Activated naive CD8-positive, alpha-beta T cell treated with anti-CD3 and anti-CD28 coated beads, Interleukin-2, amount 50 U/mL, for 24 hours (primary cell): Measurements from ENCODE around the gene PC.

Source experiments
- ATAC-seq: fragments of 150-1000 bp; cut with Tn5 transposase; one replicate; pipeline ENCODE4 v1.10.0; 2021
- DNase-seq: peaks from one replicate; pipeline ENCODE4 v3.0.0; 2021
- H3K27ac Mint-ChIP-seq: one replicate; pipeline ENCODE4 v1.8.0; 2021; ENCODE audit warnings: mild to moderate bottlenecking, mixed read lengths
- H3K27me3 Mint-ChIP-seq: one replicate; pipeline ENCODE4 v1.8.0; 2021; ENCODE audit warnings: mixed read lengths
- H3K36me3 Mint-ChIP-seq: one replicate; pipeline ENCODE4 v1.8.0; 2021; ENCODE audit warnings: low read depth, mixed read lengths
- H3K4me1 Mint-ChIP-seq: one replicate; pipeline ENCODE4 v1.8.0; 2021; ENCODE audit warnings: mixed read lengths
- H3K4me3 Mint-ChIP-seq: one replicate; pipeline ENCODE4 v1.8.0; 2021; ENCODE audit warnings: mild to moderate bottlenecking, moderate library complexity, mixed read lengths
- H3K9me3 Mint-ChIP-seq: one replicate; pipeline ENCODE4 v1.8.0; 2021; ENCODE audit warnings: mixed read lengths

PC gene

DNA sequence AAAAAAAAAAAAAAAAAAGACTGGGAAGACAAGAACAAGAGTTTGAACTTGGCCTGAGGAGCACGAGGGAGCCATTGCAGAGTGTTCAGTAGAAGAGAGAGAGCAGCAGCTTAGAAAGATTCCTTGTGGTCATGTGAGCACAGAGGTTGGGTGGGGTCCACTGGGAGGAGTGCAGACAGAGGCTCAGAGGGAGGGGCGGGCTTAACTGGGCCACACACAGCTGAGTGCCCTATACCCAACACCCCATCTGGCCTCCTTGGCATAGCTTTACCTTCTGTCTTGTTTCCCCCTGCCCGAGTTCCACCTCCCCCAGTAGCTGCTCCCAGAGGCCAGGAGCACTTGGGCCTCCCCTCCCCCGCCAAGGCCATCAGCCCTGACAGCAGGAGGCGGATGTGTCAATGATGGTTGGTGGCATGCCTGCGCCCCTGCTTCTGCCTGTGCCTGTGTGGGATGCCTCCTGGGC is 29.0 kb upstream of the PC start:
- DNase-seq, result no peak
- H3K27me3 Mint-ChIP-seq, result peaks cover 19% of the 10 kb centered on the region
- H3K36me3 Mint-ChIP-seq, result no peaks in the 10 kb centered on the region
- H3K27ac Mint-ChIP-seq, result no peak overlapping the region
- H3K4me3 Mint-ChIP-seq, result no peak overlapping the region
- H3K4me1 Mint-ChIP-seq, result peaks cover 2% of the 10 kb centered on the region
- H3K9me3 Mint-ChIP-seq, result no peaks in the 10 kb centered on the region
- ATAC-seq, result no peak

DNA sequence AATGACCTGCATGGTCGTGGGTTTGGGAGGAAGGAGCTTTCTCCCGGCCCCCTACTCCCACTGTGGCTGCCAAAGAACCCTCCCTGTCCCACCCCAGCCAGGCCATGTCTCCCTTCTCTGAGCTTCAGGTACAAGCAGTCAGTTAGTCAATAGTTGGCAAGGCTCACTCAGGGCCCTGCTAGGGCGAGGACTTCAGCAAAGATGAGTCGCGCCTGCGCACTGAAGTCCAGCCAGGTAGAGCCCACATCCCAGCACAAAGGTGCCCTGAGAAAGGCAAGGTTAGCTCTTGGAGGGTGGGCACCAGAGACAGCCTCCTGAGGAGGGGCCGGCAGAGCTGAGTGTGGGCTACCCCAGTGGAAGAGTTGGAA is 28.0 kb upstream of the PC start:
- Mint-ChIP-seq H3K4me1 (peaks cover 6% of the 10 kb centered on the region), H3K9me3 (no peaks in the 10 kb centered on the region), H3K36me3 (no peaks in the 10 kb centered on the region), H3K4me3 (no peak overlapping the region), H3K27ac (no peak overlapping the region), H3K27me3 (peaks cover 18% of the 10 kb centered on the region)
- no peak for DNase-seq
- no peak for ATAC-seq

DNA sequence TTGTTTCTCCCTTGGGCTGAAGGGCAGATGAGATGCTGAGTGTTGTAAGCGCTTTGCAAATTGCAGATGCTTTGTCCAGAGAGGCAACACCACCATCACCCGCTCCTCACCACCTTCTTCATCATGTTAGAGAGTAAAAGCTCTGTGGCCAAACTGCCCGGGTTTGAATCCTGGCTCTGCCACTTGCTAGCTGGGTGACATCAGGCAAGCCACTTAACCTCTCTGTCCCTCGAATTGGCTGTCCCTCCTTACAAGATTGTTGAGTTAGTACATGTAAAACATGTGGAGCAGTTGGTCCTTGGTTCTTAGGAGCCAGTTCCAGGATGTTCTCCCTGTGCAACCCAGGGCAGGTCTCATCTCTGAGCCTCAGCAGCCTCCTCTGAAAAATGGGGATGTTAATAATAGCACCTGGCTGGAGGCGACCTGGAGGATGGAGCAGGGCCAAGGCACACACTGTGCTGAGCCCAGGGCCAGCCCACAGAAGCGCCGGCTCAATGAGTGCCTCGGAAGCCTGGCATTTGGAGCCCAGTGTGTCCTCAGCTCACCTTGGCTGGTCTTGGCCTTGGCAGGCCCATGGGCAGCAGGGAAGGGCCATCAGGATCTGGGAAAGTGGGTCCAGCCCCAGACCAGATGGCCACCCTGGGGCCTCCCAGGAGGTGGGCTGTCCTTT is 27.5 kb upstream of the PC start:
- Mint-ChIP-seq H3K27me3 (peaks cover 20% of the 10 kb centered on the region), H3K36me3 (no peaks in the 10 kb centered on the region)

DNA sequence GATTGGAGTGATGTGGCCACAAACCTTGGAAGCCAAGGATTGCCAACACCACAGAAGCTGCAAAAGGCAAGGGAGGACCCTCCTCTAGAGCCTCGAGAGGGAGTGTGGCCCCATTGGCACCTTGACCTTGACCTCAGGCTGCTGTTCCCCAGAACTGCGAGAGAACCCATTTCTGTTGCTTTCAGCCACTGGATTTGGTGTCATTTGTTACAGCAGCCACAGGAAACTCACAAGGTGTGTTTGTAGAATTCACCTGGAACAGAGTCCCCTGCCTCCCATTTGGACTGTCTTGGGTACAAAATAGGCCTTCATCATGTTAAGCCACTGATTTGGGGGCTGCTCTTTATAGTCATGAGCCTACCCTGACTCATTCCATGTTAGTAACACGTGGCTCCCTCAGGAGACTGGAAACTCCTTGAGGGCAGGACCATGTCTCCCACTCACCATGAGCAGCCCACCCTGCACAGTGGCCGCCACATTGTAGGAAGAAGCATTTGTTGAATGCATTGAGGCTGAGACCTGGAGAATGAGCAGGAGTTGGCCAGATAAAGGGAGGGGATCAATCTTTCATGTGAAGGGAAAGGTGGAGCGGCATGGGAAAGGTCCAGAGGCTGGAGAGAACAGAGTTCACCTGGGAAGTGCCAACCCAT is 25.2 kb upstream of the PC start:
- DNase-seq, result no peak
- no peak for ATAC-seq
- Mint-ChIP-seq H3K9me3 (peaks cover 5% of the 10 kb centered on the region), H3K36me3 (no peaks in the 10 kb centered on the region), H3K4me3 (no peak overlapping the region), H3K27me3 (peaks cover 17% of the 10 kb centered on the region), H3K4me1 (peaks cover 6% of the 10 kb centered on the region), H3K27ac (no peak overlapping the region)

More for the DNA sequence above, 27.5 kb upstream of the PC start:
- DNase-seq (no peak), ATAC-seq (no peak)
- H3K4me3 Mint-ChIP-seq, result no peak overlapping the region
- no peak overlapping the region for H3K27ac Mint-ChIP-seq
- peaks cover 6% of the 10 kb centered on the region for H3K4me1 Mint-ChIP-seq
- H3K9me3 Mint-ChIP-seq, result no peaks in the 10 kb centered on the region

DNA sequence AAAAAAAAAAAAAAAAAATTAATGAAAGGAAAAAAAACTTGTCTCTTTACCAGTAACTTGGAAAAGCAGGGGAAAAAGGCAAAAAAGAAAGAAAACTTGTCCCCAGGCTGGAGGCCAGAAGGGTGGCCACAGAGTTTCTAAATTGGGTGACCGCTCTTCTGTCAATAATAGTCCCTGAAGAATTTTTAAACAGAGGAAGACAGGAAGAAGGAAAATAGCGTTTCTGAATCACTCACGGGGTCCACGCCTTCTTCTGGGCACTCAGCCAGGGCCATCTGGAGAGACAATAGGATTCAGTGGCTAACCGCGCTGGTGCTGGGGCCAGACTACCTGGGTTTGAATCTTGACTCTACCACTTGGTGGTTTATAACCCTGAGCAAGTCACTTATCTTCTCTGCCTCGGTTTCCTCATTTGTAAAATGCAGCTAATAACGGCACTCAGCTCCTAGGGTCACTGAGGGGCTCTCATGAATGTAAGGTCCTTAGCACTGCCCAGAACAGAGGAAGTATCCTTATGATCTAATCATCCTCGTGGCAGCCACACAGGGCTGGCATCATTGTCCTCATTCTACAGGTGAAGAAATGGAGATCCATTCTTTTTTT is 23.9 kb upstream of the PC start:
- H3K4me3 Mint-ChIP-seq, result no peak overlapping the region
- peaks cover 5% of the 10 kb centered on the region for H3K9me3 Mint-ChIP-seq
- ATAC-seq (no peak), DNase-seq (peak; percentile 55)
- peaks cover 17% of the 10 kb centered on the region for H3K27me3 Mint-ChIP-seq
- H3K27ac Mint-ChIP-seq, result no peak overlapping the region
- H3K4me1 Mint-ChIP-seq, result peaks cover 6% of the 10 kb centered on the region
- no peaks in the 10 kb centered on the region for H3K36me3 Mint-ChIP-seq

DNA sequence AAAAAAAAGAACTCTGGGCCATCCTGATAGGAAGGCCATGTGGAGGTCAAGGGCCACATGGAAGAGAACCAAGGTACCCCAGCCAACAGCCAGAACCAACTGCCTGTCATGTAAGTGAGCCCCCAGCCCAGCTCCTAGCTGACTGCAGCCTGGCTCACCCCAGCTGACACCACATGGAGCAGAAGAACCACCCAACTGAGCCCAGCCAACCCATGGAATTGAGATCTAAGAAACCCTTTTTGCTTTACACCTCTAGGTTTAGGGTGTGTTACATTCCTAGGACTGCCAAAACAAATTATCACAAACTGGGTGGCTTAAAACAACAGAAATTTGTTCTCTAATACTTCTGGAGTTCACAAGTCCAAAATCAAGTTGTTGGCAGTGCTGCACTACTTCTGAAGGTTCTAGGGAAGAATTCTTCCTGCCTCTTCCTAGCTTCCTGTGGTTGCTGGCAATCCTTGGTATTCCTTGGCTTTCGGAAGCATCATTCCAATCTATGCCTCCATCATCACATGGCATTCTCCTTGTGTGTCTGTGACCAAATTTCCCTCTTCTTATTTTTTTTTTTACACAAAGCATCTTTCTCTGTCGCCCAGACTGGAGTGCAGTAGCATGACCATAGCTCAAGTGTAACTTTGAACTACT is 21.3 kb upstream of the PC start:
- H3K36me3 Mint-ChIP-seq, result no peaks in the 10 kb centered on the region
- peaks cover 6% of the 10 kb centered on the region for H3K4me1 Mint-ChIP-seq

DNA sequence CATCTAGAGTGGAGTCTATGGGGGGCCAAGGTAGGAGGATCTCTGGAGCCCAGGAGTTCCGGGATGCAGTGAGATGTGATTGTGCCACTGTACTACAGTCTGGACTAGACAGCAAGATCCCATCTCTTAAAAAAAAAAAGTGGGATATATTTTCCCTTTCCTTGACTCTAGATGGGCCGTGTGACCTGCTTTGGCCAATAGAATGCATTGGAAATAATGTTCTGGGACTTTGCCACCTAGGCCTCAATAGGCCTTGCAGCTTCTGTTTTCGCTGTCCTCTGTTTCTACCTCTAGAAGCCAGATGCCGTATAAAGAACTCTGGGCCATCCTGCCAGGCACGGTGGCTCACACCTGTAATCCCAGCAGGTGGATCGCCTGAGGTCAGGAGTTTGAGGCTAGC is 20.5 kb upstream of the PC start:
- Mint-ChIP-seq H3K9me3 (peaks cover 5% of the 10 kb centered on the region), H3K27ac (no peak overlapping the region), H3K4me1 (peaks cover 6% of the 10 kb centered on the region), H3K27me3 (peaks cover 14% of the 10 kb centered on the region), H3K4me3 (no peak overlapping the region), H3K36me3 (no peaks in the 10 kb centered on the region)
- no peak for DNase-seq
- ATAC-seq, result no peak

More for the DNA sequence above, 21.3 kb upstream of the PC start:
- H3K27ac Mint-ChIP-seq, result no peak overlapping the region
- DNase-seq (no peak), ATAC-seq (no peak)
- peaks cover 12% of the 10 kb centered on the region for H3K27me3 Mint-ChIP-seq
- H3K9me3 Mint-ChIP-seq, result peaks cover 5% of the 10 kb centered on the region
- no peak overlapping the region for H3K4me3 Mint-ChIP-seq

DNA sequence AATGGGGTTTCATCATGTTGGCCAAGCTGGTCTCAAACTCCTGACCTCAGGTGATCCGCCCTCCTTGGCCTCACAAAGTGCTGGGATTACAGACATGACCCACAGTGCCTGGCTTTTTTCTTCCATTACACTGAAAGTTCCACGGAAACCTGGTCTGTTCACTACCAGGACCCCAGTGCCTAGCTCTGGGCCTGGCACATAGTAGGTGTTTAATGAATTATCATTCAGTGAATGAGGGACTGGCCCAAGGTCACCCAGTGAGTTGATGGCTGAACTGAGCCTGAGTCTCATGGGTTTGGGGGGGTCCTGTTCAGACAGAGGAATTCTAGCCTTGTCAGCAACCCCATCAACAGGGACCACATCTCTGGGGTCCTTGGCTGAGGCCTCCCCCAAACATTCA is 20.0 kb upstream of the PC start:
- no peak for DNase-seq
- Mint-ChIP-seq H3K4me3 (no peak overlapping the region), H3K27me3 (peaks cover 14% of the 10 kb centered on the region), H3K36me3 (no peaks in the 10 kb centered on the region), H3K9me3 (peaks cover 5% of the 10 kb centered on the region), H3K4me1 (peaks cover 6% of the 10 kb centered on the region), H3K27ac (no peak overlapping the region)
- no peak for ATAC-seq

DNA sequence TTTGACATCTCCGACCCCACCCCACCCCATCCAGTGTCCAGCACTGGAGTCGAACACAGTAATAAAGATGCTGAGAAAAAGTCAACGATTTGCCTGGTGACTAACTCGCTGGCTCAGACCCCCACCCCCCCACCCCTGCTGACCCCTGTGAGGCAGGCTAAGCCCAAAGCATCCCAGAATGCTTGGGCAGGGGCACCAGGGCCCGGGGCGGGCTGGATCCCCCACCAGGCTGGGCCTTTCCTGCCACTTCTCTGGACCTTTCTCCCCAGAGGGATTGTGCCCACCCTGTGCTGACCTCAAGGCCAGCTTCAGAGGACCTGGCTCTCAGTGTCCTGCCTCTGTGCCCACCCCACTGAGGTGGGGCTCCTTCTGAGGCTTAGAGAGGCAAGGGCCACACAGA is 18.7 kb upstream of the PC start:
- Mint-ChIP-seq H3K9me3 (peaks cover 5% of the 10 kb centered on the region), H3K4me3 (no peak overlapping the region), H3K27me3 (peaks cover 12% of the 10 kb centered on the region), H3K4me1 (peaks cover 3% of the 10 kb centered on the region), H3K27ac (no peak overlapping the region), H3K36me3 (no peaks in the 10 kb centered on the region)
- no peak for ATAC-seq
- DNase-seq, result no peak

DNA sequence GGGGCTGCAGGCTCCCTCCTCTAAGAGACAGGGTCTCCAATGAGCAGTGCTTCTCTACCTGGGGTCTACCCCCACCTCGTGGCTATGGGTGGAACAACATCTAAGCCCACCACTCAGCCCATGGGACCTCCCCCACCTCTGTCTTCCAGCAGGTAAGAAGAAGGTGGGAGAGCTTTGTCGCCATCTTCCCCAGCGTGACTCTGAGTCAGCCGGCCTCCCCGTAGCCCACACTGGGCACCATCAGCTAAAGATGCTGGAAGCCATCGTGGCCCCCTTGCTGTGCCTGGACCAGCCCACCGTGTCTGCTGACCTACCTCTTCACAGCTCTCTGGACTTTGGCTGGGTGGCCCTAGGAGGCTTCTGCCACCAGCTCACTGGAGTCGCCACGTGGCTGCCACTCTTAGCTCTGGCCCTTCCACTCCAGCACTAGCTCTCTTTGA is 17.9 kb upstream of the PC start:
- peaks cover 11% of the 10 kb centered on the region for H3K27me3 Mint-ChIP-seq
- H3K4me3 Mint-ChIP-seq, result no peak overlapping the region
- peaks cover 7% of the 10 kb centered on the region for H3K4me1 Mint-ChIP-seq
- H3K27ac Mint-ChIP-seq, result no peak overlapping the region
- peak; percentile 25 for ATAC-seq
- H3K9me3 Mint-ChIP-seq, result peaks cover 5% of the 10 kb centered on the region
- peak; percentile 26 for DNase-seq
- no peaks in the 10 kb centered on the region for H3K36me3 Mint-ChIP-seq

DNA sequence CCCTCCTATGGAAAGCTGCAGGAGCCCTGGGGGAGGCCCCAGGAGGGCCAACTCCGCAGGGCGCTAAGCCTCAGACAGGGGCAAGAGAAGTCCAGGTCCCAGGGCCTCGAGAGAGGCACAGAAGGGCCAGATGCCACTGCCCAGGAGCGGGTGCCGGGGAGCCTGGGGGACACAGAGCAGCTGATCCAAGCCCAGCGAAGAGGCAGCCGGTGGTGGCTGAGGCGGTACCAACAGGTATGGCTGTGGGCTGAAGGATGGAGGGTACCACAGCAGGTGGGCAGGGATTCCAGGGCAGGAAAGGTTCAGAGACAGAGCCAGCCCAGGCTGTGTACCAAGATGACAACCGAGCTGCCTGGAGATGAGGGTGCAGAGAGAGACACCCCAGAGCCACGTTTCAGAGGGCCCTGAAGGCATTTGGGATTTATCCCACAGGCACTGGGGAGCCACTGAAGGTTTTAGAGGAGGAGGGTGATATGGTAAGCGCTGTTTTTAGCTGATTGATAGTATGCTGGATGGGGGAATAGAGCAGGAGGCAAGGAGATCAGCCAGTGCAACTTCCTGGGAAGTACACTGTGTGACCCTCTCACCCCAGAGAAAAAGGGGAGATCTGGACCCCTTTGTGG is 17.3 kb upstream of the PC start:
- no peak for DNase-seq
- Mint-ChIP-seq H3K4me1 (peaks cover 12% of the 10 kb centered on the region), H3K9me3 (peaks cover 5% of the 10 kb centered on the region), H3K27ac (no peak overlapping the region), H3K27me3 (peaks cover 9% of the 10 kb centered on the region), H3K36me3 (no peaks in the 10 kb centered on the region), H3K4me3 (no peak overlapping the region)
- no peak for ATAC-seq

DNA sequence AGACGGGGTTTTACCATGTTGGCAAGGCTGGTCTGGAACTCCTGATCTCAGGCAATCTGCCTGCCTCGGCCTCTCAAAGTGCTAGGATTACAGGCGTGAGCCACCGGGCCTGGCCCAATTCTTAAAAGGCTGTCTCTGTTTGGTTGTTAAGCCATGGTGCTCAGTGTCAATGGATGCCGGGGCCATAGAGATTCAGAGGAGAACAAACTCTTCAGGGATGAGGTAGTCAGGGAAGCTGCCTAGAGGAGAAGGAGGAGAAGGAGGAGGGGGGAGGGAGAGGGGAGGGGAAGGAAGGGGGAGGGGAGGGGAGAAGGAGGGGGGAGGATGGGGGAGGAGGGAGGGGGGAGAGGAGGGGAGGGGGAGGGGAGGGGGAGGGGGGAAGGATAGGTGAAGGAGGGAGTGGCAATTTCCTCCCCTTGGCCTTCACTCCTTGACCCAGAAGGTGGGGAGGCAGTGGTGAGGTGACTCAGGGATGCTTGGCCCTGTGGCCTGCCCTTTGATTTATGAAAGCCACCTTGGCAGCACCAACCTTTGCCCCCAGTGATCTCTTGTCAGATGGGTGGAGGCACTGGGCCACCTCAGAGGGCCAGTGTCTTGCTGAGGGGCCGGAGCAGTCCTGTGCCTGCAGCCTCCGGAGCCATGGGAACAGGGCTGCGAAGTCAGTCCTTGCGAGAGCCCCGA is 16.7 kb upstream of the PC start, which contains the start of gene C11orf86:
TSS of gene C11orf86 (plus strand) at position 581 of the 681 bp plus-strand sequence. CDS start at position 640, 59 bp downstream.
- DNase-seq (no peak), ATAC-seq (no peak)
- Mint-ChIP-seq H3K27me3 (peaks cover 12% of the 10 kb centered on the region), H3K27ac (no peak within 1 kb of the TSS), H3K36me3 (no peaks in the 10 kb centered on the region), H3K4me1 (peaks cover 17% of the 10 kb centered on the region), H3K9me3 (peaks cover 4% of the 10 kb centered on the region), H3K4me3 (no peak within 1 kb of the TSS)

DNA sequence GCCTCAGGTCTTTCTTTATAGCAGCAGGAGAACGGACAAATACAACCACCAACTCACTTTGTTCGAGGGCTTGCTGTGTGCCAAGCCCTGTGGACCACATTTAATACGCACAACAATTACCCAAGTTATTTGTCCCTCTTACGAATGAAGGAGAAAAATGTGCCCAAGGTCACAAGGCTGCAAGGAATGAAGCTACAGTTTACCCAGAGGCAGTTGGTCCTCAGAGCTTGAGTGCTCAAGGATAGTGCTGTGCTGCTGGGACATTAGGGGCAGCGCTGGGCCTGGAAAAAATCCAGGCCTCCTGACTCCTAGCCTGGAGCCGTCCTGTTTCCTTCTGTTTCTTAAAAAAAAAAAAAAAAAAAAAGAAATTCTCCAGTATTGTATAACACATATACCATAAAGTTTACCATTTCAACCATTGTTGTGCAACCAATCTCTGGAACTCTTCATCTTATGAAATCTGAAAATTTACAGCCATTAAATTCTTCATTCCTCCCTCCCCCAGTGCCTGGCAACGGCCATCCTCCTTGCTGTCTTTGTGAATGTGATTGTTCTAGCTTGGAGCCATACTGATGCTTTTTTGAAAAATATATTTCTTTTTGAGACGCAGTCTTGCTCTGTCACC is 15.9 kb upstream of the PC start:
- no peak for DNase-seq
- Mint-ChIP-seq H3K4me3 (no peak overlapping the region), H3K4me1 (peaks cover 17% of the 10 kb centered on the region), H3K27ac (no peak overlapping the region), H3K9me3 (no peaks in the 10 kb centered on the region), H3K27me3 (peaks cover 12% of the 10 kb centered on the region), H3K36me3 (no peaks in the 10 kb centered on the region)
- ATAC-seq, result no peak

DNA sequence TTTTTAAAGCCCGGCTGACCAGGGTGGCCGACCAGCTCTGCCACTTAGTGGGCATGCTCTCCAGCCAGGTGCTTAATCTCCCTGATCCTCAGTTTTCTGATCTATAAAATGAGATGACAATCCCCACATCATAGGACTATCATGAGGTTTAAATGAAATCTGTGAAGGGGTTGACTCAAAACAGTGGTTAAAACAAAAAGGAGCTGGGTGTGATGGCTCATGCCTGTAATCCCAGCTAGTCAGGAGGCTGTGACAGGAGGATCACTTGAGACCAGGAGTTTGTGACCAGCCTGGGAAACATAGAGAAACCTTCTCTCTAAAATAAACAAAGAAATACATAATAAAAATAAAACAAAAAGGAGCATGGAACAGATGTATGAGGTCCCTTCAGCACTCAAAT is 13.3 kb upstream of the PC start:
- Mint-ChIP-seq H3K27ac (no peak overlapping the region), H3K4me1 (peaks cover 17% of the 10 kb centered on the region), H3K27me3 (peaks cover 12% of the 10 kb centered on the region), H3K4me3 (no peak overlapping the region), H3K36me3 (no peaks in the 10 kb centered on the region), H3K9me3 (no peaks in the 10 kb centered on the region)
- DNase-seq, result no peak
- no peak for ATAC-seq
